Fibroblast of skin of left biceps (primary cell): ENCODE data around the gene KLF9.

Experiments used
- DNase-seq, 2 experiments: peaks; one replicate each; pipeline ENCODE4 v3.0.0-alpha.2; 2013; ENCODE audit warnings: low read depth in 2 of 2

KLF9 gene

GRCh38 chr9:70367305-70367930, 47.0 kb downstream of the KLF9 start:
- no peak for DNase-seq

- no peak for DNase-seq
Observed at GRCh38 chr9:70363760-70364159, 50.7 kb downstream of the KLF9 start.

DNA sequence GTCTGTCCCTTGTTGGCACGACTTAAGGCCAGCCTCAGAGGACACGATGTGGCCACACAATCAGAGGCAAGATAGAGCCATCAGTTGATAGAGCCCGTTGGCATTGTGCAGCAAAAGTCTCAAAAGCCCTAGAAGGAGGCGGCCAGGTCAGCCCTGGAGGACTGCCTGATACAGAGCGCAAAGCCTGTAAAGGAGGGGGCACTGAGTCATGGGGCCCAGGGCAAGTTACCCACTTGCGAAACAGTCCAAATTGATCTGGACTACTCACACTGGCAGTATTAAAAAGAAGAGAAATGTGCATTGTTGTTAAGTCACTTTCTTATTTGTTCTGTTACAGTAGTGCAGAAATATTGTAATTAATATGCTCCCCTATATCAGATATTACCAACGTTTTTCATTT, 51.5 kb downstream of the KLF9 start:
- DNase-seq, result no peak

- no peak for DNase-seq
Observed at GRCh38 chr9:70355801-70356200, 58.7 kb downstream of the KLF9 start.

GRCh38 chr9:70352802-70353201, 61.7 kb downstream of the KLF9 start:
- no peak for DNase-seq

DNA sequence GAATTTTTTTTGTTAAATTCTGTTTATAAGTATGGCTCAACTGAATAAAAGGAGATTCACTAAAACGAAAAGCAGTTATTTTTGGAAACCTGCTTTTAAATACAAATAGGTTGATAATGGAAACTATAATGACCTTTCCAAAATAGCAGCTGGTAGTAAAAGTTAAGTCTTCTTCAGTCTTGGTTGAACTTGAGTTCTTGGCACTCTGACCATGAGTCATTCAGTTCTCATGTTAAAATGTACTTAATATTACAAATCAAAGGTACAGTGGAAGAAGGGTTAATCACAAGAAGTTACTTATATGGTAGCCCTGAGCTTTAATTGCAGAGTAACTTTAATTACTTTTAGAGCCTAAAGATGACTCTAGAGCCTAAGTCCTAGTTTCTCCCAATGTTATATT, 62.1 kb downstream of the KLF9 start:
- DNase-seq, result peak in 1 of 2 experiments; percentile 3

DNA sequence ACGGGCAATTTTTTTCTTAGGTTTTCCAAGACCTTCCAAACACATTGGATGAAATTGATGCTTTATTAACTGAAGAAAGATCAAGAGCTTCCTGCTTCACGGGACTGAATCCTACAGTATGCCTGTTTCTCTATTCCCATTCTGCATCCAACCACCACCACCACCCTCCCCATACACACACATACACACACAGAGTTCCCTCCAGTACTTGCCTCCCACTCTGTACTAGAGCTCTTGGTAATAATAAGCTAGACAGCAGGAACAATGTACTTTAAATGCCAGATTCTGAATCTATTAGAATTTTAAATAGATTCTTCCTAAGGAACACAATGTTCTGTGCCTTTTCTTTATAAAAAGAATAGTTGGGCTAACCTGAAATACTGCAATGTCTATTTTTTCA, 67.4 kb downstream of the KLF9 start:
- no peak for DNase-seq

DNA sequence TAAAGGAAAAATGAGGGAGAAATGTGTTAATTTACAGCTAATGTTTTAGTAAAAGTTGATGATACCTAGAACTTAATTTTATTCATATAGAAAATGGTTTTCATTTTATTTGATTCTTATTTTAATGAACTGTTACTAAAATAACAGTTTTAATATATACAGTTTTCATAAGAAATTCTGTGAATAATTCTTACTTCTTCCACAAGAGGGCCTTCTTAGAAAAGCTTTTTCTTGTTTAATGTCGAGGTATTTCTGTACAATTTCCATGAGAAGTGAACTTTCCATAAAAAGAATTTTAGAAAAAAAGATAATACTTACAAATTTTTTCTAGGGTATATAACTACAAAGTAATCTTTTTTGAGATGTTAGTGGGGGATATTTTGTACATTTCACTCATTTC, 73.9 kb downstream of the KLF9 start:
- peak in 1 of 2 experiments; percentile 5 for DNase-seq
